Testis (tissue), 3 donors: ENCODE data around the gene SRBD1. TPM values are rescaled to one million over a fixed set of nuclear protein-coding genes. Genes with fewer than 3 reads are reported as not detected.

Experiments used
- DNase-seq: peaks from one replicate; pipeline ENCODE4 v3.0.0-alpha.2; 2019
- H3K27ac ChIP-seq, 2 donors: fragments of 200-600 bp; sonication (generic); one replicate each; pipeline ENCODE4 v1.5.1; 2019
- H3K27me3 ChIP-seq: fragments of 200-600 bp; sonication (generic); one replicate; pipeline ENCODE4 v1.5.1; 2019
- H3K36me3 ChIP-seq: fragments of 200-600 bp; sonication (generic); one replicate; pipeline ENCODE4 v1.5.1; 2017; ENCODE audit warnings: low read depth; ENCODE audit errors: missing control alignments
- H3K4me1 ChIP-seq: fragments of 200-600 bp; sonication (generic); one replicate; pipeline ENCODE4 v1.5.1; 2019
- H3K4me3 ChIP-seq, 2 donors: fragments of 200-600 bp; sonication (generic); one replicate each; pipeline ENCODE4 v1.5.1; 2017 to 2019
- H3K9me3 ChIP-seq: fragments of 200-600 bp; sonication (generic); one replicate; pipeline ENCODE4 v1.5.1; 2017
- CTCF ChIP-seq, 3 experiments: fragments of 450-650 bp in 2 of 3; fragments of 200-600 bp in 1 of 3; sonication (generic) in 1 of 3; IDR thresholded peaks; one replicate each; pipeline ENCODE4 v1.5.1; 2016 to 2019; ENCODE audit warnings: antibody characterized with exemption in 3 of 3, mild to moderate bottlenecking in 2 of 3, moderate library complexity in 1 of 3
- POLR2A ChIP-seq: fragments of 450-650 bp; IDR thresholded peaks from one replicate; pipeline ENCODE4 v1.6.1; 2017; ENCODE audit warnings: antibody characterized with exemption, mild to moderate bottlenecking, moderate library complexity
- WGBS, 2 donors: methylation state at CpG; one replicate each; pipeline ENCODE4 v1.1.5; 2018; 5-methylcytosine and 5-hydroxymethylcytosine counted together
- intact Hi-C: fragments of 100-400 bp; cut with DNase I; formaldehyde crosslinking; loops from one replicate; pipeline ENCODE4 v1.15.1; 2023; ENCODE audit warnings: low total_unique reads
- polyA plus RNA-seq: library from polyadenylated mRNA; stranded (reverse); fragments of 350-450 nt; fragmentation: Illumina TruSeq; extraction: RNeasy Lipid Tissue Mini Kit (QIAGEN cat#74804); gene quantifications from one replicate; pipeline ENCODE4 v1.2.3, GENCODE V29; 2014; ENCODE audit warnings: low read depth, low replicate concordance; ENCODE audit not compliant: insufficient read depth
- total RNA-seq, 2 donors: library from RNA; depleted of rRNA; stranded (reverse); fragments of >200 nt; gene quantifications; one replicate each; pipeline ENCODE4 v1.2.3, GENCODE V29; 2016

Gene SRBD1
- total and polyA plus RNA-seq, 3 donors from 2014 or later, result 9.0 to 29.7 (median 27.8) TPM

- H3K36me3 ChIP-seq, result no peaks in the 10 kb centered on the region
- no peaks in the 10 kb centered on the region for H3K4me1 ChIP-seq
These were observed 11.4 kb upstream of the SRBD1 start for GRCh38 chr2:45622336-45623075.

DNA sequence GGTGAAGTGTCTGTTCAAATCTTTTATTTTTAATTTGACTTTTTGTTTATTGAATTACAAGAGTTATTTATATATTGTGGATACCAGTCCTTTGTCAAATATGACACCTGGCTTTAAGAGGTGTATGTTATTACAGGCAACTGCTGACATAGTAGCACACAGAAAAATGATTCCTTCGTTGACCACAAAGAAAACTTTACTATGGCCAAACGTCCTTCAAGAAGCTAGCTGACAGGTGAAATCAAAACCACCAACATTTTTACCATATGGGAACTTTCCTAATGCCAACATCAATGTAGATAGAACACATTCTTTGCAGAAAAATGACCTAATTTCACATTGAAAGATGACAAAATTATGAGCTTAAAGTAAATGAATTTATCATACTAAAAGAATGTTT is 6.4 kb upstream of the SRBD1 start:
- no peaks in the 10 kb centered on the region for H3K9me3 ChIP-seq
- H3K4me3 ChIP-seq, result no peak overlapping the region
- H3K4me1 ChIP-seq, result peaks cover 6% of the 10 kb centered on the region
- no peaks in the 10 kb centered on the region for H3K36me3 ChIP-seq
- H3K27me3 ChIP-seq, result no peaks in the 10 kb centered on the region
- WGBS, 2 donors, result 80 to 81% methylated on average over 2 of the region's 2 CpGs
- no peak overlapping the region for H3K27ac ChIP-seq
- intact Hi-C loops, result no loop called here
- TF ChIP-seq CTCF (IDR thresholded peaks at IDR 0.05) (no peak), POLR2A (no peak)
- no peak for DNase-seq

More at GRCh38 chr2:45622336-45623075, 11.4 kb upstream of the SRBD1 start:
- TF ChIP-seq POLR2A, result no peak
- TF ChIP-seq CTCF (IDR thresholded peaks at IDR 0.05), result no peak
- Histone ChIP-seq H3K27me3 (no peaks in the 10 kb centered on the region), H3K27ac (no peak overlapping the region), H3K4me3 (no peak overlapping the region), H3K9me3 (no peaks in the 10 kb centered on the region)
- no peak for DNase-seq
- intact Hi-C loops, result no loop called here
- WGBS, 2 donors, result 90 to 94% methylated on average over 6 of the region's 6 CpGs

GRCh38 chr2:45616658-45617411 is 5.8 kb upstream of the SRBD1 start:
- H3K36me3 ChIP-seq, result no peaks in the 10 kb centered on the region
- H3K9me3 ChIP-seq, result no peaks in the 10 kb centered on the region
- no peak overlapping the region for H3K4me3 ChIP-seq
- H3K27ac ChIP-seq, result no peak overlapping the region
- H3K27me3 ChIP-seq, result no peaks in the 10 kb centered on the region
- H3K4me1 ChIP-seq, result peaks cover 6% of the 10 kb centered on the region
- DNase-seq, result no peak
- WGBS, 2 donors, result 68 to 74% methylated on average over 4 of the region's 4 CpGs
- intact Hi-C loops, result no loop called here
- no peak for TF ChIP-seq CTCF (IDR thresholded peaks at IDR 0.05)
- TF ChIP-seq POLR2A, result no peak

- H3K27me3 ChIP-seq, result no peaks in the 10 kb centered on the region
- DNase-seq, result no peak
- peaks cover 14% of the 10 kb centered on the region for H3K4me1 ChIP-seq
- H3K9me3 ChIP-seq, result no peaks in the 10 kb centered on the region
- 68 to 69% methylated on average over 3 of the region's 3 CpGs for WGBS, 2 donors
- intact Hi-C loops, result no loop called here
- H3K4me3 ChIP-seq, result no peak overlapping the region
- TF ChIP-seq CTCF (IDR thresholded peaks at IDR 0.05) (no peak), POLR2A (no peak)
- H3K36me3 ChIP-seq, result no peaks in the 10 kb centered on the region
- no peak overlapping the region for H3K27ac ChIP-seq
These were observed 3.9 kb upstream of the SRBD1 start for GRCh38 chr2:45614871-45615415.
